ENCODE data around the gene SRMS. TPM values are rescaled to one million over a fixed set of nuclear protein-coding genes. Genes with fewer than 3 reads are reported as not detected.

Gene SRMS
- total and polyA plus RNA-seq, 2 donors (not counting 1 experiment from before 2014, with no cell fraction given) = 0.17 to 0.54 TPM

DNA sequence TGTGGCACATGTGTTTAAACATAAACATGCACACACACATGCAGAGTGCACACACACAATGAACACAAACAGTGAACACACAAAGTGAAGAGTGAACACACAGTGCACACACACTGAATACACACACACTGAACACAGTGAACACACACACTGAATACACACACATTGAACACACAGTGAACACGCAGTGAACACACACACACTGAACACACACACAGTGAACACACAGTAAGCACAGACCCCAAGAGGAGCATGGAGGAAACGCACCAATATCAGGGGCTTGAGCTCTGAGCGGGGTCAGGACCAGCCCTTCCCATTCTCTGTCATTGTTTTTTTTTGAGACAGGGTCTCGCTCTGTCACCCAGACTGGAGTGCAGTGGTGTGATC is 43.6 kb upstream of the SRMS start:
- intact Hi-C loops (cut with micrococcal nuclease) = no loop called here
- Histone ChIP-seq H3K9ac (ENCODE audit: low read length) (no peak overlapping the region), H3K27ac (ENCODE audit: low read length in 2 of 2) (no peak overlapping the region), H2AFZ (ENCODE audit: insufficient read depth, low read depth, low read length, poor library complexity, severe bottlenecking) (no peak overlapping the region), H3K36me3 (replicated peaks in 1 of 2; ENCODE audit: control extremely low read depth in 1 of 2, control insufficient read depth in 1 of 2, extremely low read depth in 1 of 2, insufficient read depth in 2 of 2, low read length in 1 of 2) (peaks cover 0 to 56% of the 10 kb centered on the region in 2 experiments), H3K4me2 (replicated peaks; ENCODE audit: low read depth, low read length, poor library complexity, severe bottlenecking) (no peak overlapping the region), H3K9me3 (ENCODE audit: control extremely low read depth in 1 of 3, control insufficient read depth in 2 of 3, insufficient read depth in 1 of 3, low read length in 2 of 3) (no peaks in the 10 kb centered on the region), H3K79me2 (ENCODE audit: control insufficient read depth, insufficient read depth, low read length) (peaks cover 6% of the 10 kb centered on the region), H3K4me3 (ENCODE audit: control extremely low read depth in 1 of 5, extremely low read depth in 1 of 5, insufficient read depth in 1 of 5, low read depth in 2 of 5, low read length in 4 of 5) (no peak overlapping the region), H3K27me3 (replicated peaks in 1 of 4; ENCODE audit: control extremely low read depth in 1 of 4, control insufficient read depth in 3 of 4, insufficient read depth in 4 of 4, low read length in 3 of 4) (no peaks in the 10 kb centered on the region), H3K4me1 (ENCODE audit: control insufficient read depth in 2 of 2, insufficient read depth in 2 of 2, low read length in 2 of 2) (peaks cover 3 to 8% of the 10 kb centered on the region in 2 donors), H4K20me1 (ENCODE audit: control insufficient read depth, insufficient read depth, low read length, poor library complexity, severe bottlenecking) (no peaks in the 10 kb centered on the region)
- ChIA-PET CTCF (interaction anchor here (1.0 kb wide), 1 partner anchor 9 kb away, joined by 3 read pairs; no protein-coding TSS in a partner anchor), POLR2A (no interaction called here)
- ATAC-seq (ENCODE audit: low read depth) (no peak), DNase-seq (no peak)
- peaks cover 2% of the 10 kb centered on the region for H3K4me1 Mint-ChIP-seq
- TF ChIP-seq, protein P1, sequence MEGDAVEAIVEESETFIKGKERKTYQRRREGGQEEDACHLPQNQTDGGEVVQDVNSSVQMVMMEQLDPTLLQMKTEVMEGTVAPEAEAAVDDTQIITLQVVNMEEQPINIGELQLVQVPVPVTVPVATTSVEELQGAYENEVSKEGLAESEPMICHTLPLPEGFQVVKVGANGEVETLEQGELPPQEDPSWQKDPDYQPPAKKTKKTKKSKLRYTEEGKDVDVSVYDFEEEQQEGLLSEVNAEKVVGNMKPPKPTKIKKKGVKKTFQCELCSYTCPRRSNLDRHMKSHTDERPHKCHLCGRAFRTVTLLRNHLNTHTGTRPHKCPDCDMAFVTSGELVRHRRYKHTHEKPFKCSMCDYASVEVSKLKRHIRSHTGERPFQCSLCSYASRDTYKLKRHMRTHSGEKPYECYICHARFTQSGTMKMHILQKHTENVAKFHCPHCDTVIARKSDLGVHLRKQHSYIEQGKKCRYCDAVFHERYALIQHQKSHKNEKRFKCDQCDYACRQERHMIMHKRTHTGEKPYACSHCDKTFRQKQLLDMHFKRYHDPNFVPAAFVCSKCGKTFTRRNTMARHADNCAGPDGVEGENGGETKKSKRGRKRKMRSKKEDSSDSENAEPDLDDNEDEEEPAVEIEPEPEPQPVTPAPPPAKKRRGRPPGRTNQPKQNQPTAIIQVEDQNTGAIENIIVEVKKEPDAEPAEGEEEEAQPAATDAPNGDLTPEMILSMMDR (IDR thresholded peaks at IDR 0.05) = no peak
- no peak for TF ChIP-seq EZH2 (IDR thresholded peaks at IDR 0.05; ENCODE audit: borderline replicate concordance, insufficient read depth, low read depth, low read length, poor library complexity, severe bottlenecking)
- WGBS (ENCODE audit: insufficient coverage) = 100% methylated on average over 3 of the region's 4 CpGs
- H3K27me3 Mint-ChIP-seq = no peaks in the 10 kb centered on the region
- no peak overlapping the region for H3K4me3 Mint-ChIP-seq
- H3K9me3 Mint-ChIP-seq (ENCODE audit: insufficient read depth) = no peaks in the 10 kb centered on the region
- no peak overlapping the region for H3K27ac Mint-ChIP-seq

DNA sequence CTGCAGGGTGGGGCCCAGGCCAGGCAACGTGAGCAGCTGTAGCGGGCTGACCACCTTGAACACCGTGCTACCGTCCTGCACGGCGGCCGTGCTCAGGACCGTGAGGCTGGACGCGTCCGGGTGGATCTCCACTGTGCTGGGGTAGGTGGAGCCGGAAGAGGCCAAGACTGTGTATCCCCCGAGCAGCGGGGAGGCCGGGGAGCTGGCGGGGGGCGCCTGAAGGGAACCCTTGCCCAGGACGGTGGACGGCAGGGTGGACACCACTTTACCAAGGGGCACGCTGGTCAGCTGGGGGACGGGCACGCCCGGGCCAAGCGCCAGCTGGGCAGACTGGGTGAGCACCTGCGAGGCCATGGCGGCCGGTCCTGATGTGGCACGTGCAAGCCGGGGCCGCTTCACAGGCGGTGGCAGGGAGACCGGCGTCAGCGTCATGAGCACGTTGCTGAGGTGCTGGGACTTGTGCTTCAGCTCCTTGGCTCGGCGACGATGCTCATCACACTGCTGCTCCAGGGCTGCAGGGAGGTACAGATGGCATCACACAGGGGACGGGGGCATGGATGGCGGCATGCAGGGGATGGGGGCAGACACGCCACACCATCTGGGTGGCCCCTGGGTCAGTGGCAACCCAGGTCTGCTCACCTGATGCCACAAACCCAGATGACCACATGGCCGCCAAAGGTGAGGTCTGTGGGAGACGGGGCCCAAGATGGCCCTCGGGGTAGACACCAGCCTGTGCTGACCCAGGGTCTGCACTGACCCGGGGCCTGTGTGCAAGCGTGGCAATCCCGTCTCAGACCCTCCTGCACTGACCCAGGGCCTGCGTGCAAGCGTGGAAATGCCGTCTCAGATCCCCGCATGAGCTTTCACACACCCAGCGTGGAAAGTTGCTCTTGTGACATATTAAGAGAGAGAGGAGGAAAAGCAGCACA is 42.9 kb upstream of the SRMS start:
- Histone ChIP-seq H3K4me3 (ENCODE audit: control extremely low read depth in 1 of 5, extremely low read depth in 1 of 5, insufficient read depth in 1 of 5, low read depth in 2 of 5, low read length in 4 of 5) (no peak overlapping the region), H3K9me3 (ENCODE audit: control extremely low read depth in 1 of 3, control insufficient read depth in 2 of 3, insufficient read depth in 1 of 3, low read length in 2 of 3) (no peaks in the 10 kb centered on the region), H2AFZ (ENCODE audit: insufficient read depth, low read depth, low read length, poor library complexity, severe bottlenecking) (no peak overlapping the region), H3K4me2 (replicated peaks; ENCODE audit: low read depth, low read length, poor library complexity, severe bottlenecking) (no peak overlapping the region), H3K9ac (ENCODE audit: low read length) (no peak overlapping the region), H3K79me2 (ENCODE audit: control insufficient read depth, insufficient read depth, low read length) (peaks cover 6% of the 10 kb centered on the region), H3K27me3 (replicated peaks in 1 of 4; ENCODE audit: control extremely low read depth in 1 of 4, control insufficient read depth in 3 of 4, insufficient read depth in 4 of 4, low read length in 3 of 4) (no peaks in the 10 kb centered on the region), H3K27ac (ENCODE audit: low read length in 2 of 2) (no peak overlapping the region), H3K36me3 (replicated peaks in 1 of 2; ENCODE audit: control extremely low read depth in 1 of 2, control insufficient read depth in 1 of 2, extremely low read depth in 1 of 2, insufficient read depth in 2 of 2, low read length in 1 of 2) (peaks cover 0 to 50% of the 10 kb centered on the region in 2 experiments), H3K4me1 (ENCODE audit: control insufficient read depth in 2 of 2, insufficient read depth in 2 of 2, low read length in 2 of 2) (peaks cover 3 to 8% of the 10 kb centered on the region in 2 donors), H4K20me1 (ENCODE audit: control insufficient read depth, insufficient read depth, low read length, poor library complexity, severe bottlenecking) (no peaks in the 10 kb centered on the region)
- Mint-ChIP-seq H3K9me3 (ENCODE audit: insufficient read depth) (no peaks in the 10 kb centered on the region), H3K27ac (no peak overlapping the region), H3K4me3 (no peak overlapping the region), H3K27me3 (no peaks in the 10 kb centered on the region), H3K4me1 (peaks cover 2% of the 10 kb centered on the region)
- CTCF ChIA-PET = no interaction called here
- WGBS (ENCODE audit: insufficient coverage) = 97% methylated on average over 50 of the region's 52 CpGs
- ATAC-seq (ENCODE audit: low read depth) (no peak), DNase-seq (no peak)
- TF ChIP-seq, protein P1 (IDR thresholded peaks at IDR 0.05) = no peak
- no peak for TF ChIP-seq EZH2 (IDR thresholded peaks at IDR 0.05; ENCODE audit: borderline replicate concordance, insufficient read depth, low read depth, low read length, poor library complexity, severe bottlenecking)
- intact Hi-C loops (cut with micrococcal nuclease) = no loop called here
- POLR2A ChIA-PET = interaction anchor here (0.8 kb wide), 1 partner anchor 27 kb away, joined by 3 read pairs; no protein-coding TSS in a partner anchor
